Spleen (tissue), 11 donors: Measurements from ENCODE around the gene ZNF653. TPM values are rescaled to one million over a fixed set of nuclear protein-coding genes. Genes with fewer than 3 reads are reported as not detected.
"Not testable (repeated sequence)": the region's sequence is repeated elsewhere in the genome, so short reads cannot be mapped to it uniquely, and the experiment has no call there.

Experiments
- DNase-seq: peaks from one replicate; pipeline ENCODE4 v3.0.0-alpha.2; 2020
- H3K27ac ChIP-seq, 8 donors: fragments of 200-600 bp; sonication (generic) in 7 of 8; 1 replicate in 4 of 8; 2 replicates in 4 of 8; pipeline versions ENCODE4 v1.5.0 to v1.8.0; 2016 to 2021; ENCODE audit warnings: inconsistent platforms in 4 of 8, mild to moderate bottlenecking in 4 of 8, moderate library complexity in 1 of 8
- H3K27me3 ChIP-seq, 7 donors: fragments of 200-600 bp; sonication (generic) in 6 of 7; replicated peaks in 1 of 7; 1 replicate in 4 of 7; 2 replicates in 3 of 7; pipeline versions ENCODE4 v1.5.0 to v1.8.0; 2016 to 2021; ENCODE audit warnings: inconsistent platforms in 3 of 7, mild to moderate bottlenecking in 1 of 7
- H3K36me3 ChIP-seq, 6 donors: fragments of 200-600 bp; sonication (generic) in 5 of 6; 1 replicate in 4 of 6; 2 replicates in 2 of 6; pipeline versions ENCODE4 v1.5.0 to v1.8.0; 2016 to 2021; ENCODE audit warnings: inconsistent platforms in 2 of 6
- H3K4me1 ChIP-seq, 6 donors: fragments of 200-600 bp; sonication (generic) in 5 of 6; 1 replicate in 3 of 6; 2 replicates in 3 of 6; pipeline versions ENCODE4 v1.5.0 to v1.8.0; 2016 to 2021; ENCODE audit warnings: inconsistent platforms in 3 of 6
- H3K4me3 ChIP-seq, 8 donors: fragments of 200-600 bp; sonication (generic) in 7 of 8; 1 replicate in 4 of 8; 2 replicates in 4 of 8; pipeline versions ENCODE4 v1.5.0 to v1.8.0; 2016 to 2021; ENCODE audit warnings: inconsistent platforms in 4 of 8, mild to moderate bottlenecking in 4 of 8, moderate library complexity in 2 of 8
- H3K9me3 ChIP-seq, 8 donors: fragments of 200-600 bp; sonication (generic) in 7 of 8; 1 replicate in 4 of 8; 2 replicates in 4 of 8; pipeline versions ENCODE4 v1.5.0 to v1.8.0; 2016 to 2021; ENCODE audit warnings: inconsistent platforms in 4 of 8
- POLR2A ChIP-seq, 3 donors: fragments of 450-650 bp; IDR thresholded peaks; one replicate each; pipeline ENCODE4 v1.5.1; 2017; ENCODE audit warnings: antibody characterized with exemption in 3 of 3, mild to moderate bottlenecking in 1 of 3
- POLR2AphosphoS5 ChIP-seq, 3 donors: sonication (generic); formaldehyde crosslinking; IDR thresholded peaks; one replicate each; pipeline ENCODE4 v1.5.1; 2017; ENCODE audit warnings: antibody characterized with exemption in 3 of 3
- WGBS, 5 donors: extraction: QIAGEN DNeasy Blood & Tissue Kit in 3 of 5; methylation state at CpG; one replicate each; pipeline versions ENCODE4 v1.1.5 to v1.1.7; 2013 to 2018; 5-methylcytosine and 5-hydroxymethylcytosine counted together
- intact Hi-C: fragments of 100-400 bp; cut with DNase I; formaldehyde crosslinking; loops from one replicate; pipeline ENCODE4 v1.15.0; 2023; ENCODE audit warnings: low total_unique reads
- polyA plus RNA-seq, 3 donors: library from polyadenylated mRNA; stranded (reverse); fragments of 200-250 nt; gene quantifications; one replicate each; pipeline ENCODE4 v1.2.1, GENCODE V29; 2013
- total RNA-seq, 7 donors: library from RNA; depleted of rRNA in 3 of 7; stranded (reverse); fragments of >200 nt in 3 of 7; fragmentation: NEBNext Ultra II Directional in 4 of 7; extraction: Animal tissue kit (Norgen Biotek cat#: 25700) in 4 of 7; gene quantifications; one replicate each; pipeline versions ENCODE4 v1.1.0 to v1.2.1, GENCODE V29; 2016 to 2021
- TF ChIP-seq, protein P1 (sequence below), 11 experiments: fragments of 200-600 bp in 7 of 11; fragments of 450-650 bp in 4 of 11; sonication (generic) in 4 of 11; IDR thresholded peaks in 8 of 11; conservative IDR thresholded peaks in 3 of 11; 1 replicate in 7 of 11; 2 replicates in 4 of 11; pipeline versions ENCODE4 v1.4.0 to v1.8.0; 2016 to 2021; ENCODE audit warnings: antibody characterized with exemption in 11 of 11, inconsistent platforms in 4 of 11, mild to moderate bottlenecking in 1 of 11
- donor health status: healthy with polysubstance abuse.
- donor health status: DM: no; HTN: no; CAD: no; lungs with moderate emphysema.
- donor health status: DM: no; HTN: no; CAD: no.
- donor health status: Bipolar disorder and iron deficiency.
- donor health status: healthy.
- donor health status: DM: no; HTN: no; CAD: no.
- donor health status: DM: yes; HTN: yes; CAD: no.

ZNF653 gene
- total and polyA plus RNA-seq, 10 donors, result 3.5 to 11.8 (median 8.9) TPM

DNA sequence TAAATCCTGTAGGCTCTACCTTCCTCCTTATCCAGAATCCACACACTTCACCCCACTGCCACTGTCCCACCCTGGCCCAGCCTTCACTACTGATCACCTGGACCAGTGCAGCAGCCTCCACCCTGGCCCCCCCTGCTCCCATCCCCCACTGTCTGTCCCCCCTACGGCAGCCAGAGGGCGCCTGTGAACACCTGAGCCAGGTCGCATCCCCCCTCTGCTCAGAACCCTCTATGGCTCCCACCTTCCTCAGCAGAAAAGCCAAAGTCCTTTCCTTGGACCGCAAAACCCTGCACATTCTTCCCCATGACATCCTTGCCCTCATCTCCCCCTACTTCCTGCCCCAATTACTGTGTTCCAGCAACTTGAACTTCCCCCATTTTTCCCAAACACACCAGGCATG, 45.4 kb downstream of the ZNF653 start:
- Histone ChIP-seq H3K36me3 (no peaks in the 10 kb centered on the region), H3K27me3 (peaks cover 0 to 26% (median 7%) of the 10 kb centered on the region in 7 donors), H3K4me1 (no peaks in the 10 kb centered on the region), H3K9me3 (no peaks in the 10 kb centered on the region), H3K4me3 (no peak overlapping the region), H3K27ac (no peak overlapping the region)
- intact Hi-C loops, result no loop called here
- no peak for TF ChIP-seq POLR2AphosphoS5 (IDR thresholded peaks at IDR 0.05)
- TF ChIP-seq, protein P1, sequence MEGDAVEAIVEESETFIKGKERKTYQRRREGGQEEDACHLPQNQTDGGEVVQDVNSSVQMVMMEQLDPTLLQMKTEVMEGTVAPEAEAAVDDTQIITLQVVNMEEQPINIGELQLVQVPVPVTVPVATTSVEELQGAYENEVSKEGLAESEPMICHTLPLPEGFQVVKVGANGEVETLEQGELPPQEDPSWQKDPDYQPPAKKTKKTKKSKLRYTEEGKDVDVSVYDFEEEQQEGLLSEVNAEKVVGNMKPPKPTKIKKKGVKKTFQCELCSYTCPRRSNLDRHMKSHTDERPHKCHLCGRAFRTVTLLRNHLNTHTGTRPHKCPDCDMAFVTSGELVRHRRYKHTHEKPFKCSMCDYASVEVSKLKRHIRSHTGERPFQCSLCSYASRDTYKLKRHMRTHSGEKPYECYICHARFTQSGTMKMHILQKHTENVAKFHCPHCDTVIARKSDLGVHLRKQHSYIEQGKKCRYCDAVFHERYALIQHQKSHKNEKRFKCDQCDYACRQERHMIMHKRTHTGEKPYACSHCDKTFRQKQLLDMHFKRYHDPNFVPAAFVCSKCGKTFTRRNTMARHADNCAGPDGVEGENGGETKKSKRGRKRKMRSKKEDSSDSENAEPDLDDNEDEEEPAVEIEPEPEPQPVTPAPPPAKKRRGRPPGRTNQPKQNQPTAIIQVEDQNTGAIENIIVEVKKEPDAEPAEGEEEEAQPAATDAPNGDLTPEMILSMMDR (IDR thresholded peaks at IDR 0.05 in 8 of 11, conservative IDR thresholded peaks at IDR 0.05 in 3 of 11), result peak in 3 of 11 experiments; percentile 11 to 33 (median 12)
- DNase-seq, result no peak
- 54 to 64% (median 57%) methylated on average over 4 of the region's 4 CpGs for WGBS, 5 donors

DNA sequence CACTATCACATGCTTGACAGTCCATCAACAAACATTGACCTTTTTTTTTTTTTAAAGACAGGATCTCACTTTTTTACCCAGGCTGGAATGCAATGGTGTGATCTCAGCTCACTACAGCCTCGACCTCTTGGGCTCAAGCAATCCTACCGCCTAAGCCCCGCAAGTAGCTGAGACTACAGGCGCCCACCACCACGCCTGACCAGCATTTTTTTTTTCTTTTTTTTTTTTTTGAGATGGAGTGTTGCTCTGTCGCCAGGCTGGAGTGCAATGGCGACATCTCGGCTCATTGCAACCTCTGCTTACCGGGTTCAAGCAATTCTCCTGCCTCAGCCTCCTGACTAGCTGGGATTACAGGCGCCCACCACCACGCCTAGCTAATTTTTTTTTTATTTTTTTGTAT, 46.7 kb downstream of the ZNF653 start:
- DNase-seq, H3K9me3 ChIP-seq, H3K27ac ChIP-seq, H3K36me3 ChIP-seq, intact Hi-C loops, H3K4me1 ChIP-seq, H3K4me3 ChIP-seq: not testable (repeated sequence)
- WGBS, 5 donors, result 77 to 85% (median 80%) methylated on average over 11 of the region's 11 CpGs
- peaks cover 0 to 26% (median 7%) of the 10 kb centered on the region in 7 donors for H3K27me3 ChIP-seq

DNA sequence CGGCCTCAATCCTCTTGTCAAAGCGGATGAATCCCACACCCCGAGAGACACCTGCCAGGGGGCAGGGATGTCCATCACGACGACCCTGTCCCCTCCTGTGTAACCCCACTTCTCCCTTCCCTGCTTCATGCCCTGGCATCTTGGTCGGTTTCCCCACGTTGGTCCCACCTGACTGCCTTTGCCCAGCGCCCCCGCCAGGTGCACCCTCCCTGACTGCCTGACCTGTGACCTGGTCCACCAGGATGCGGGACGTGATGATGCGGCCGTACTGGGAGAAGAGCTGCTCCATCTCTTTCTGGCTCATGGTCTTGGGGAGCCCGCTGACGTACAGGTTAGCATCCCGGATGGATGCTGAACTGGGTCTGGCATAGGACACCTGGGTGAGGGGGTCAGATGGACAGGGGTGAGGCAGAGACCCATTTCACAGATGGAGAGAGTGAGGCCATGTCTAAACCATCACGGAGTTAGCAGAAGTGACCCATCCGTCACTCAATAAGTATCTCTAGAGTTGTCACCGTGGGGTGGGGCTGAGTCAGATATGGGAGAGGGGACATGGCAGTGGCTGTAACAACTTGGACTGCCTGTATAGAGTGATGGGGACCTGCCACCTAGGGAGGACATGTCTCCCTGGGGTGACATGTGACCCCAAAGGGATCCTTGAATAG, 47.3 kb downstream of the ZNF653 start:
- no peaks in the 10 kb centered on the region for H3K9me3 ChIP-seq
- 82 to 89% (median 88%) methylated on average over 19 of the region's 19 CpGs for WGBS, 5 donors
- H3K27me3 ChIP-seq, result peaks cover 0 to 28% (median 7%) of the 10 kb centered on the region in 7 donors
- intact Hi-C loops, result no loop called here
- peaks cover 0 to 6% (median 0%) of the 10 kb centered on the region in 6 donors for H3K4me1 ChIP-seq
- H3K27ac ChIP-seq, result no peak overlapping the region
- TF ChIP-seq, protein P1 (IDR thresholded peaks at IDR 0.05 in 8 of 11, conservative IDR thresholded peaks at IDR 0.05 in 3 of 11), result no peak
- TF ChIP-seq POLR2AphosphoS5 (IDR thresholded peaks at IDR 0.05) (no peak), POLR2A (IDR thresholded peaks at IDR 0.05) (no peak)
- no peak for DNase-seq
- no peaks in the 10 kb centered on the region for H3K36me3 ChIP-seq
- no peak overlapping the region for H3K4me3 ChIP-seq

DNA sequence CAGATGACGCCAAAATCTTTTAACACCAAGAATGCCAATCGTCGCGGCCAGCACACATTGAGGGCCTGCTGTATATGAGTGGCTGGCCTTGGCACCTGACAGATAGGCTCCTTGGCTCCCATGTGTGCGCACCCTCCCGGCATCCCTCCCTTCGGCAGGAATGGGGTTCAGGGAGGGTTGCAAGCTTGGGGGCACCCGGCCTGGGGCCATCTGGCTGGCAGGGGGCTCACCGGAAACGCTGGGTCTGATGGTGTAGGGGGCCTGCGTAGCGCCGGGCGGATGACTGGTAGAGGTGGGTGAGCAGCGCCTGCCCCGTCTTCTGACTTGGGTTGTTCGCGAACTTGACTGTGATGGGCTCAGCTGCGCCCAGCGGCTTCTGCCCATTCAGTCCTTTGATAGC, 47.8 kb downstream of the ZNF653 start:
- Histone ChIP-seq H3K36me3 (no peaks in the 10 kb centered on the region), H3K27ac (no peak overlapping the region), H3K4me3 (no peak overlapping the region), H3K9me3 (no peaks in the 10 kb centered on the region), H3K27me3 (peaks cover 0 to 33% (median 7%) of the 10 kb centered on the region in 7 donors), H3K4me1 (peaks cover 0 to 6% (median 0%) of the 10 kb centered on the region in 6 donors)
- DNase-seq, result no peak
- WGBS, 5 donors, result 85 to 91% (median 87%) methylated on average over 16 to 20 of the region's 20 CpGs
- no peak for TF ChIP-seq POLR2A (IDR thresholded peaks at IDR 0.05)
- no peak for TF ChIP-seq POLR2AphosphoS5 (IDR thresholded peaks at IDR 0.05)
- intact Hi-C loops, result no loop called here

DNA sequence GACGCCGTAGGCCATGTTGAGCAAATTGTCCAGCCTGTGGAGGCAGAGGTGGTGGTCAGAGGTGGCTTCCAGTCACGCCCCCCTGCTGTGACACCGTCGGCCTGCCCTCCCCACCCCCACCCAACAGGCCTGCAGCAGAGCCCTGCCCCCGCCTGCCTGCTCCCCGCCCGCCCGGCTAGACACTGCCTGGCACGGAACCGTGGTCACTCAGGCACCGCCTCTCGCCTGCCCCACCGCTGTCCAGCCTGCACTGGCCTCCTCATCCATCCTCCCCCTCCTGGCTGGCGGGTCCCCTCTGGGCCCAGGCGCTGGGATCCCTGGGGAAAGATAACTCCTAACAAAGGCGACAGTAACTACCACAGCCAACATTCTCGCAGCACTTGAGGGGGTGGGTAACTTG, 48.5 kb downstream of the ZNF653 start:
- DNase-seq, result no peak
- Histone ChIP-seq H3K36me3 (no peaks in the 10 kb centered on the region), H3K4me1 (peaks cover 0 to 6% (median under 1%) of the 10 kb centered on the region in 6 donors), H3K27me3 (peaks cover 0 to 34% (median 7%) of the 10 kb centered on the region in 7 donors), H3K9me3 (no peaks in the 10 kb centered on the region), H3K4me3 (no peak overlapping the region), H3K27ac (no peak overlapping the region)
- TF ChIP-seq, protein P1 (IDR thresholded peaks at IDR 0.05 in 8 of 11, conservative IDR thresholded peaks at IDR 0.05 in 3 of 11), result no peak
- no peak for TF ChIP-seq POLR2A (IDR thresholded peaks at IDR 0.05)
- TF ChIP-seq POLR2AphosphoS5 (IDR thresholded peaks at IDR 0.05), result no peak
- WGBS, 5 donors, result 46 to 65% (median 51%) methylated on average over 14 to 18 of the region's 18 CpGs
- intact Hi-C loops, result no loop called here
